ENCODE measurements around the gene ZNF292. TPM values are rescaled to one million over a fixed set of nuclear protein-coding genes. Genes with fewer than 3 reads are reported as not detected.
"Not testable (repeated sequence)": the region's sequence is repeated elsewhere in the genome, so short reads cannot be mapped to it uniquely, and the experiment has no call there.

The ZNF292 gene
- total RNA-seq, 1 donor from 2014 or later: 12.5 TPM

GRCh38 chr6:87197547-87197946 is 42.2 kb downstream of the ZNF292 start:
- no peak for DNase-seq (ENCODE audit: low read depth)
- TF ChIP-seq CTCF (conservative IDR thresholded peaks at IDR 0.05; ENCODE audit: low read depth, low read length): no peak
- no peak overlapping the region for H3K4me3 ChIP-seq (ENCODE audit: low read depth, low read length)

GRCh38 chr6:87198022-87198810 is 42.9 kb downstream of the ZNF292 start:
- not testable (repeated sequence) for DNase-seq (ENCODE audit: low read depth); H3K4me3 ChIP-seq (ENCODE audit: low read depth, low read length)

GRCh38 chr6:87199787-87200186 is 44.4 kb downstream of the ZNF292 start:
- DNase-seq (ENCODE audit: low read depth): no peak
- TF ChIP-seq CTCF (conservative IDR thresholded peaks at IDR 0.05; ENCODE audit: low read depth, low read length): no peak
- H3K4me3 ChIP-seq (ENCODE audit: low read depth, low read length): no peak overlapping the region

- TF ChIP-seq CTCF (conservative IDR thresholded peaks at IDR 0.05; ENCODE audit: low read depth, low read length): no peak
- no peak for DNase-seq (ENCODE audit: low read depth)
- H3K4me3 ChIP-seq (ENCODE audit: low read depth, low read length): no peak overlapping the region
Observed at GRCh38 chr6:87200469-87201175, 45.3 kb downstream of the ZNF292 start.

- TF ChIP-seq CTCF (conservative IDR thresholded peaks at IDR 0.05; ENCODE audit: low read depth, low read length): no peak
- no peak for DNase-seq (ENCODE audit: low read depth)
- no peak overlapping the region for H3K4me3 ChIP-seq (ENCODE audit: low read depth, low read length)
Observed at GRCh38 chr6:87203448-87204023, 48.2 kb downstream of the ZNF292 start.

- no peak for TF ChIP-seq CTCF (conservative IDR thresholded peaks at IDR 0.05; ENCODE audit: low read depth, low read length)
- H3K4me3 ChIP-seq (ENCODE audit: low read depth, low read length): no peak overlapping the region
Observed at GRCh38 chr6:87209812-87210211, 54.4 kb downstream of the ZNF292 start.

GRCh38 chr6:87210979-87211378 is 55.6 kb downstream of the ZNF292 start:
- TF ChIP-seq CTCF (conservative IDR thresholded peaks at IDR 0.05; ENCODE audit: low read depth, low read length): no peak

More at GRCh38 chr6:87209812-87210211, 54.4 kb downstream of the ZNF292 start:
- no peak for DNase-seq (ENCODE audit: low read depth)

More at GRCh38 chr6:87210979-87211378, 55.6 kb downstream of the ZNF292 start:
- no peak for DNase-seq (ENCODE audit: low read depth)
- H3K4me3 ChIP-seq (ENCODE audit: low read depth, low read length): no peak overlapping the region
